HG02870 (cell line): Measurements from ENCODE around the gene STEAP4.

ENCODE experiments used
- ATAC-seq: cut with Tn5 transposase; IDR thresholded peaks from one replicate; pipeline ENCODE4 v1.9.1; 2021; ENCODE audit warnings: mild to moderate bottlenecking, moderate library complexity; ENCODE audit not compliant: unreplicated experiment

STEAP4 gene

GRCh38 chr7:88224601-88225275, 82.0 kb downstream of the STEAP4 start:
- ATAC-seq = no peak

GRCh38 chr7:88223265-88223664, 83.4 kb downstream of the STEAP4 start:
- no peak for ATAC-seq
